ENCODE data around the gene MYO5C. TPM values are rescaled to one million over a fixed set of nuclear protein-coding genes. Genes with fewer than 3 reads are reported as not detected.

Gene MYO5C
- total RNA-seq, 4 donors from 2014 or later = 3.7 to 12.4 (median 7.6) TPM

GRCh38 chr15:52256366-52256765 is 39.2 kb downstream of the MYO5C start:
- H3K9me3 ChIP-seq = no peaks in the 10 kb centered on the region
- no peak overlapping the region for H3K4me3 ChIP-seq
- no peak overlapping the region for H3K27ac ChIP-seq (replicated peaks in 1 of 4)
- no peaks in the 10 kb centered on the region for H3K27me3 ChIP-seq
- peaks cover 17 to 22% (median 20%) of the 10 kb centered on the region in 4 donors for H3K4me1 ChIP-seq
- DNase-seq (ENCODE audit: extremely low spot score) = peak; percentile 96
- TF ChIP-seq POLR2AphosphoS5 (IDR thresholded peaks at IDR 0.05) (peak in 1 of 2 donors; percentile 16), CTCF (IDR thresholded peaks at IDR 0.05) (peak; percentile 78 to 81 (median 79)), POLR2A (IDR thresholded peaks at IDR 0.05; ENCODE audit: low read depth) (no peak)
- intact Hi-C loops (cut with DNase I) = loop anchor here (2.0 to 10.0 kb wide), 2 partner anchors 78 to 478 kb away; no protein-coding TSS in a partner anchor
- 6% methylated on average over 9 of the region's 10 CpGs for WGBS
- peaks cover 0 to 4% (median 2%) of the 10 kb centered on the region in 4 donors for H3K36me3 ChIP-seq

GRCh38 chr15:52255935-52256334 is 39.7 kb downstream of the MYO5C start:
- 64% methylated on average over 6 of the region's 6 CpGs for WGBS
- TF ChIP-seq POLR2AphosphoS5 (IDR thresholded peaks at IDR 0.05) (no peak), POLR2A (IDR thresholded peaks at IDR 0.05; ENCODE audit: low read depth) (no peak), EP300 (IDR thresholded peaks at IDR 0.05) (no peak), CTCF (IDR thresholded peaks at IDR 0.05) (no peak)
- no peak for DNase-seq (ENCODE audit: extremely low spot score)
- peaks cover 0 to 4% (median 2%) of the 10 kb centered on the region in 4 donors for H3K36me3 ChIP-seq
- no peak overlapping the region for H3K27ac ChIP-seq (replicated peaks in 1 of 4)
- H3K9me3 ChIP-seq = no peaks in the 10 kb centered on the region
- intact Hi-C loops (cut with DNase I) = loop anchor here (2.0 to 10.0 kb wide), 2 partner anchors 79 to 479 kb away; no protein-coding TSS in a partner anchor
- H3K4me1 ChIP-seq = peaks cover 13 to 18% (median 16%) of the 10 kb centered on the region in 4 donors
- no peak overlapping the region for H3K4me3 ChIP-seq
- no peaks in the 10 kb centered on the region for H3K27me3 ChIP-seq

GRCh38 chr15:52255008-52255407 is 40.6 kb downstream of the MYO5C start:
- no peaks in the 10 kb centered on the region for H3K9me3 ChIP-seq
- H3K4me3 ChIP-seq = no peak overlapping the region
- H3K4me1 ChIP-seq = peaks cover 13 to 16% (median 15%) of the 10 kb centered on the region in 4 donors
- TF ChIP-seq POLR2AphosphoS5 (IDR thresholded peaks at IDR 0.05) (no peak), CTCF (IDR thresholded peaks at IDR 0.05) (no peak), EP300 (IDR thresholded peaks at IDR 0.05) (no peak), POLR2A (IDR thresholded peaks at IDR 0.05; ENCODE audit: low read depth) (no peak)
- intact Hi-C loops (cut with DNase I) = loop anchor here (10.0 kb wide), 1 partner anchor 80 kb away; no protein-coding TSS in a partner anchor
- no peaks in the 10 kb centered on the region for H3K27me3 ChIP-seq
- 42% methylated on average over 1 of the region's 1 CpG for WGBS
- peaks cover 0 to 4% (median 2%) of the 10 kb centered on the region in 4 donors for H3K36me3 ChIP-seq
- H3K27ac ChIP-seq (replicated peaks in 1 of 4) = no peak overlapping the region
- no peak for DNase-seq (ENCODE audit: extremely low spot score)

- no peak overlapping the region for H3K4me3 ChIP-seq
- H3K27me3 ChIP-seq = no peaks in the 10 kb centered on the region
- intact Hi-C loops (cut with DNase I) = loop anchor here (10.0 kb wide), 1 partner anchor 80 kb away; no protein-coding TSS in a partner anchor
- H3K27ac ChIP-seq (replicated peaks in 1 of 4) = no peak overlapping the region
- WGBS = 91% methylated on average over 4 of the region's 4 CpGs
- peaks cover 13 to 16% (median 15%) of the 10 kb centered on the region in 4 donors for H3K4me1 ChIP-seq
- no peak for DNase-seq (ENCODE audit: extremely low spot score)
- no peaks in the 10 kb centered on the region for H3K9me3 ChIP-seq
- peaks cover 0 to 4% (median 2%) of the 10 kb centered on the region in 4 donors for H3K36me3 ChIP-seq
- TF ChIP-seq POLR2A (IDR thresholded peaks at IDR 0.05; ENCODE audit: low read depth) (no peak), EP300 (IDR thresholded peaks at IDR 0.05) (no peak), CTCF (IDR thresholded peaks at IDR 0.05) (no peak), POLR2AphosphoS5 (IDR thresholded peaks at IDR 0.05) (no peak)
Observed at GRCh38 chr15:52254391-52254790, 41.2 kb downstream of the MYO5C start.
